HG03095 (cell line): Measurements from ENCODE around the gene NHERF2.

Experiments
- ATAC-seq: cut with Tn5 transposase; IDR thresholded peaks from one replicate; pipeline ENCODE4 v1.9.1; 2021; ENCODE audit warnings: moderate library complexity; ENCODE audit not compliant: unreplicated experiment

NHERF2 gene

GRCh38 chr16:2056681-2057407 is 30.1 kb downstream of the NHERF2 start:
- ATAC-seq: no peak

GRCh38 chr16:2057438-2057837 is 30.7 kb downstream of the NHERF2 start:
- no peak for ATAC-seq

- no peak for ATAC-seq
These were observed 31.7 kb downstream of the NHERF2 start for GRCh38 chr16:2058420-2058819.

- no peak for ATAC-seq
These were observed 32.2 kb downstream of the NHERF2 start for GRCh38 chr16:2058872-2059271.

- no peak for ATAC-seq
These were observed 33.6 kb downstream of the NHERF2 start for GRCh38 chr16:2060346-2060745.

GRCh38 chr16:2061023-2061422 is 34.3 kb downstream of the NHERF2 start:
- ATAC-seq: no peak

- ATAC-seq: no peak
These were observed 34.8 kb downstream of the NHERF2 start for GRCh38 chr16:2061526-2061925.

- ATAC-seq: no peak
These were observed 36.1 kb downstream of the NHERF2 start for GRCh38 chr16:2062801-2063200.

- ATAC-seq: no peak
These were observed 37.2 kb downstream of the NHERF2 start for GRCh38 chr16:2063861-2064260.

GRCh38 chr16:2064368-2064945 is 37.8 kb downstream of the NHERF2 start:
- ATAC-seq: no peak

GRCh38 chr16:2066139-2066538 is 39.4 kb downstream of the NHERF2 start:
- no peak for ATAC-seq

- ATAC-seq: no peak
These were observed 44.1 kb downstream of the NHERF2 start for GRCh38 chr16:2070576-2071453.

- ATAC-seq: no peak
These were observed 44.9 kb downstream of the NHERF2 start for GRCh38 chr16:2071454-2072202.

- no peak for ATAC-seq
These were observed 46.2 kb downstream of the NHERF2 start for GRCh38 chr16:2072926-2073325.

- no peak for ATAC-seq
These were observed 47.4 kb downstream of the NHERF2 start for GRCh38 chr16:2074071-2074470.

- ATAC-seq: no peak
These were observed 48.9 kb downstream of the NHERF2 start for GRCh38 chr16:2075631-2076030.

GRCh38 chr16:2076072-2076865 is 49.6 kb downstream of the NHERF2 start:
- no peak for ATAC-seq

GRCh38 chr16:2077016-2077415 is 50.3 kb downstream of the NHERF2 start:
- no peak for ATAC-seq

- ATAC-seq: no peak
These were observed 51.0 kb downstream of the NHERF2 start for GRCh38 chr16:2077696-2078095.

- ATAC-seq: no peak
These were observed 51.4 kb downstream of the NHERF2 start for GRCh38 chr16:2078096-2078495.
